CD8-positive, alpha-beta memory T cell (primary cell): ENCODE results near the gene IFI44. TPM values are rescaled to one million over a fixed set of nuclear protein-coding genes. Genes with fewer than 3 reads are reported as not detected.

Source experiments
- CTCF ChIA-PET: fragments of 350-600 bp; sonication (Branson Sonifier 250); formaldehyde crosslinking; loops from one replicate; lab custom pipeline; 2021; ENCODE audit warnings: antibody characterized with exemption; lab: Charles Lee
- POLR2A ChIA-PET: fragments of 350-600 bp; sonication (Branson Sonifier 250); formaldehyde crosslinking; loops from one replicate; lab custom pipeline; 2021; ENCODE audit warnings: antibody characterized with exemption; lab: Charles Lee
- DNase-seq, 5 donors: peaks; one replicate each; pipeline versions ENCODE4 v3.0.0 to v3.0.0-alpha.2; 2020 to 2022; ENCODE audit warnings: mixed read lengths in 1 of 5
- H3K27ac ChIP-seq: one replicate; pipeline ENCODE4 v1.7.0; 2013; ENCODE audit warnings: low read depth, mild to moderate bottlenecking, low read length, moderate library complexity
- H3K27me3 ChIP-seq: 2 replicates; pipeline ENCODE4 v1.7.0; 2013; ENCODE audit warnings: low read length, mild to moderate bottlenecking; ENCODE audit not compliant: insufficient read depth, poor library complexity, severe bottlenecking
- H3K36me3 ChIP-seq: 2 replicates; pipeline ENCODE4 v1.7.0; 2013; ENCODE audit warnings: mild to moderate bottlenecking, low read length, moderate library complexity; ENCODE audit not compliant: insufficient read depth
- H3K4me1 ChIP-seq: 2 replicates; pipeline ENCODE4 v1.7.0; 2013; ENCODE audit warnings: mild to moderate bottlenecking, low read length, moderate library complexity; ENCODE audit not compliant: insufficient read depth
- H3K4me3 ChIP-seq: 2 replicates; pipeline ENCODE4 v1.7.0; 2013; ENCODE audit warnings: mild to moderate bottlenecking, low read length
- H3K9me3 ChIP-seq: 2 replicates; pipeline ENCODE4 v1.7.0; 2013; ENCODE audit warnings: mild to moderate bottlenecking, low read length
- H3K27ac Mint-ChIP-seq, 8 donors: one replicate each; pipeline ENCODE4 v1.8.0; 2020 to 2021; ENCODE audit warnings: mixed read lengths in 8 of 8, mild to moderate bottlenecking in 6 of 8, inconsistent platforms in 3 of 8, moderate library complexity in 3 of 8
- H3K27me3 Mint-ChIP-seq, 2 donors: one replicate each; pipeline ENCODE4 v1.8.0; 2020 to 2021; ENCODE audit warnings: mixed read lengths in 2 of 2, mild to moderate bottlenecking in 1 of 2, moderate library complexity in 1 of 2
- H3K36me3 Mint-ChIP-seq, 3 donors: one replicate each; pipeline ENCODE4 v1.8.0; 2020 to 2021; ENCODE audit warnings: mixed read lengths in 3 of 3, inconsistent platforms in 1 of 3, mild to moderate bottlenecking in 1 of 3
- H3K4me1 Mint-ChIP-seq, 3 donors: one replicate each; pipeline ENCODE4 v1.8.0; 2020 to 2021; ENCODE audit warnings: mixed read lengths in 3 of 3, inconsistent platforms in 1 of 3, mild to moderate bottlenecking in 1 of 3
- H3K4me3 Mint-ChIP-seq, 7 donors: one replicate each; pipeline ENCODE4 v1.8.0; 2020 to 2021; ENCODE audit warnings: mixed read lengths in 7 of 7, mild to moderate bottlenecking in 6 of 7, moderate library complexity in 4 of 7, inconsistent platforms in 2 of 7
- H3K9me3 Mint-ChIP-seq, 5 donors: one replicate each; pipeline ENCODE4 v1.8.0; 2020 to 2022; ENCODE audit warnings: mixed read lengths in 5 of 5, mild to moderate bottlenecking in 3 of 5, moderate library complexity in 2 of 5, inconsistent platforms in 1 of 5
- polyA plus RNA-seq: library from polyadenylated mRNA; unstranded; fragments of 300-500 nt; fragmentation: Illumina TruSeq; gene quantifications from one replicate; pipeline ENCODE4 v1.2.3, GENCODE V29; 2021
- total RNA-seq, 2 experiments: library from RNA; stranded (reverse); gene quantifications; one replicate each; pipeline ENCODE4 v1.2.3, GENCODE V29; 2021

The IFI44 gene
- total and polyA plus RNA-seq, 3 experiments from 2014 or later, result 6.6 to 29.8 (median 7.6) TPM

GRCh38 chr1:78627321-78627720 is 22.3 kb upstream of the IFI44 start:
- ChIA-PET POLR2A (no interaction called here), CTCF (interaction anchor here (2.7 to 3.0 kb wide), 2 partner anchors 10 to 49 kb away, joined by 8 to 15 read pairs; no protein-coding TSS in a partner anchor)
- H3K4me1 Mint-ChIP-seq, result peaks cover 32 to 36% (median 35%) of the 10 kb centered on the region in 3 donors
- no peaks in the 10 kb centered on the region for H3K9me3 ChIP-seq
- DNase-seq, result no peak
- H3K27me3 Mint-ChIP-seq, result no peaks in the 10 kb centered on the region
- no peak overlapping the region for H3K4me3 ChIP-seq
- peaks cover 23% of the 10 kb centered on the region for H3K4me1 ChIP-seq
- no peak overlapping the region for H3K4me3 Mint-ChIP-seq
- H3K27me3 ChIP-seq, result no peaks in the 10 kb centered on the region
- no peak overlapping the region for H3K27ac Mint-ChIP-seq
- no peaks in the 10 kb centered on the region for H3K9me3 Mint-ChIP-seq
- no peak overlapping the region for H3K27ac ChIP-seq
- H3K36me3 Mint-ChIP-seq, result peaks cover 1 to 6% (median 5%) of the 10 kb centered on the region in 3 donors
- H3K36me3 ChIP-seq, result no peaks in the 10 kb centered on the region

- Mint-ChIP-seq H3K27ac (no peak overlapping the region), H3K4me1 (peaks cover 5 to 8% (median 7%) of the 10 kb centered on the region in 3 donors), H3K36me3 (peaks cover 0 to 13% (median 5%) of the 10 kb centered on the region in 3 donors), H3K9me3 (peaks cover 0 to 9% (median 2%) of the 10 kb centered on the region in 5 donors), H3K27me3 (peaks cover 0 to 3% of the 10 kb centered on the region in 2 donors), H3K4me3 (no peak overlapping the region)
- ChIA-PET POLR2A (no interaction called here), CTCF (no interaction called here)
- Histone ChIP-seq H3K36me3 (no peaks in the 10 kb centered on the region), H3K9me3 (no peaks in the 10 kb centered on the region), H3K4me3 (no peak overlapping the region), H3K4me1 (no peaks in the 10 kb centered on the region), H3K27me3 (no peaks in the 10 kb centered on the region), H3K27ac (no peak overlapping the region)
- DNase-seq, result no peak
Observed at GRCh38 chr1:78630600-78630999, 19.0 kb upstream of the IFI44 start.

GRCh38 chr1:78633209-78633608 is 16.4 kb upstream of the IFI44 start:
- Mint-ChIP-seq H3K4me3 (peak overlapping the region in 1 of 7 donors; percentile 4), H3K4me1 (no peaks in the 10 kb centered on the region), H3K27ac (no peak overlapping the region), H3K27me3 (peaks cover 0 to 3% of the 10 kb centered on the region in 2 donors), H3K36me3 (peaks cover 0 to 16% (median 5%) of the 10 kb centered on the region in 3 donors), H3K9me3 (peaks cover 0 to 9% (median 2%) of the 10 kb centered on the region in 5 donors)
- no peaks in the 10 kb centered on the region for H3K4me1 ChIP-seq
- CTCF ChIA-PET, result no interaction called here
- no peak overlapping the region for H3K27ac ChIP-seq
- no peaks in the 10 kb centered on the region for H3K27me3 ChIP-seq
- H3K9me3 ChIP-seq, result no peaks in the 10 kb centered on the region
- H3K36me3 ChIP-seq, result no peaks in the 10 kb centered on the region
- POLR2A ChIA-PET, result no interaction called here
- no peak overlapping the region for H3K4me3 ChIP-seq
- DNase-seq, result no peak

GRCh38 chr1:78640462-78640861 is 9.2 kb upstream of the IFI44 start:
- no peak overlapping the region for H3K27ac ChIP-seq
- Mint-ChIP-seq H3K4me3 (no peak overlapping the region), H3K9me3 (peaks cover 0 to 10% (median 4%) of the 10 kb centered on the region in 5 donors), H3K4me1 (peaks cover 10 to 16% (median 12%) of the 10 kb centered on the region in 3 donors), H3K36me3 (peaks cover 6 to 28% (median 15%) of the 10 kb centered on the region in 3 donors), H3K27ac (peak overlapping the region in 1 of 8 donors; percentile 65), H3K27me3 (no peaks in the 10 kb centered on the region)
- no peaks in the 10 kb centered on the region for H3K9me3 ChIP-seq
- no peaks in the 10 kb centered on the region for H3K27me3 ChIP-seq
- ChIA-PET POLR2A (no interaction called here), CTCF (interaction anchor here (1.8 to 2.1 kb wide), 2 partner anchors 9 to 23 kb away, joined by 4 to 5 read pairs; partner anchors contain the start of gene IFI44)
- no peak for DNase-seq
- no peaks in the 10 kb centered on the region for H3K36me3 ChIP-seq
- H3K4me3 ChIP-seq, result no peak overlapping the region
- peaks cover 12% of the 10 kb centered on the region for H3K4me1 ChIP-seq

GRCh38 chr1:78641558-78641957 is 8.1 kb upstream of the IFI44 start:
- H3K36me3 ChIP-seq, result no peaks in the 10 kb centered on the region
- H3K27me3 Mint-ChIP-seq, result no peaks in the 10 kb centered on the region
- peaks cover 23% of the 10 kb centered on the region for H3K4me1 ChIP-seq
- H3K27ac ChIP-seq, result no peak overlapping the region
- no peak overlapping the region for H3K4me3 ChIP-seq
- no peaks in the 10 kb centered on the region for H3K27me3 ChIP-seq
- H3K9me3 Mint-ChIP-seq, result peaks cover 0 to 10% (median 4%) of the 10 kb centered on the region in 5 donors
- H3K4me3 Mint-ChIP-seq, result no peak overlapping the region
- H3K9me3 ChIP-seq, result no peaks in the 10 kb centered on the region
- peaks cover 20 to 27% (median 23%) of the 10 kb centered on the region in 3 donors for H3K4me1 Mint-ChIP-seq
- POLR2A ChIA-PET, result no interaction called here
- no peak overlapping the region for H3K27ac Mint-ChIP-seq
- no peak for DNase-seq
- peaks cover 6 to 25% (median 15%) of the 10 kb centered on the region in 3 donors for H3K36me3 Mint-ChIP-seq
- CTCF ChIA-PET, result no interaction called here

- no peaks in the 10 kb centered on the region for H3K9me3 ChIP-seq
- no peaks in the 10 kb centered on the region for H3K36me3 ChIP-seq
- DNase-seq, result peak in 2 of 5 donors; percentile 36 to 39
- ChIA-PET POLR2A (no interaction called here), CTCF (interaction anchor here (1.0 kb wide), 1 partner anchor 28 kb away, joined by 4 read pairs; no protein-coding TSS in a partner anchor)
- H3K4me3 ChIP-seq, result peak overlapping the region; percentile 4
- H3K27ac Mint-ChIP-seq, result peak overlapping the region; percentile 18 to 81 (median 47)
- H3K9me3 Mint-ChIP-seq, result peaks cover 0 to 10% (median 9%) of the 10 kb centered on the region in 5 donors
- H3K36me3 Mint-ChIP-seq, result peaks cover 6 to 22% (median 19%) of the 10 kb centered on the region in 3 donors
- H3K27me3 Mint-ChIP-seq, result peaks cover 0 to 2% of the 10 kb centered on the region in 2 donors
- peaks cover 30% of the 10 kb centered on the region for H3K4me1 ChIP-seq
- no peak overlapping the region for H3K27ac ChIP-seq
- peak overlapping the region in 6 of 7 donors; percentile 24 to 72 (median 62) for H3K4me3 Mint-ChIP-seq
- H3K27me3 ChIP-seq, result no peaks in the 10 kb centered on the region
- H3K4me1 Mint-ChIP-seq, result peaks cover 40 to 59% (median 49%) of the 10 kb centered on the region in 3 donors
Observed at GRCh38 chr1:78645723-78646122, 3.9 kb upstream of the IFI44 start.

GRCh38 chr1:78647238-78647637 is 2.4 kb upstream of the IFI44 start:
- POLR2A ChIA-PET, result no interaction called here
- H3K4me1 Mint-ChIP-seq, result peaks cover 48 to 72% (median 60%) of the 10 kb centered on the region in 3 donors

GRCh38 chr1:78650114-78650660 is 556 bp downstream of the IFI44 start:
- H3K36me3 Mint-ChIP-seq, result peaks cover 0 to 19% (median 0%) of the 10 kb centered on the region in 3 donors
- peaks cover 57 to 73% (median 67%) of the 10 kb centered on the region in 3 donors for H3K4me1 Mint-ChIP-seq
- ChIA-PET POLR2A (no interaction called here), CTCF (interaction anchor here (1.0 to 1.4 kb wide), 4 partner anchors 10 to 33 kb away, joined by 3 to 6 read pairs (median 4); partner anchors contain the start of gene IFI44L)
- H3K36me3 ChIP-seq, result no peaks in the 10 kb centered on the region
- H3K4me3 ChIP-seq, result peak overlapping the region; percentile 58
- DNase-seq, result no peak
- peaks cover 39% of the 10 kb centered on the region for H3K4me1 ChIP-seq
- peak overlapping the region; percentile 14 for H3K27ac ChIP-seq
- H3K27ac Mint-ChIP-seq, result peak overlapping the region; percentile 64 to 98 (median 91)
- H3K9me3 ChIP-seq, result no peaks in the 10 kb centered on the region
- H3K4me3 Mint-ChIP-seq, result peak overlapping the region; percentile 88 to 95 (median 90)
- no peaks in the 10 kb centered on the region for H3K27me3 ChIP-seq
- peaks cover 0 to 2% of the 10 kb centered on the region in 2 donors for H3K27me3 Mint-ChIP-seq
- peaks cover 0 to 6% (median 4%) of the 10 kb centered on the region in 5 donors for H3K9me3 Mint-ChIP-seq

More at GRCh38 chr1:78647238-78647637, 2.4 kb upstream of the IFI44 start:
- no peaks in the 10 kb centered on the region for H3K27me3 ChIP-seq
- Mint-ChIP-seq H3K9me3 (peaks cover 0 to 10% (median 9%) of the 10 kb centered on the region in 5 donors), H3K4me3 (peak overlapping the region in 1 of 7 donors; percentile 26), H3K27ac (peak overlapping the region in 3 of 8 donors; percentile 5 to 84 (median 31)), H3K36me3 (peaks cover 2 to 18% (median 10%) of the 10 kb centered on the region in 3 donors), H3K27me3 (peaks cover 0 to 2% of the 10 kb centered on the region in 2 donors)
- H3K4me3 ChIP-seq, result no peak overlapping the region
- no peaks in the 10 kb centered on the region for H3K36me3 ChIP-seq
- H3K27ac ChIP-seq, result no peak overlapping the region
- H3K9me3 ChIP-seq, result no peaks in the 10 kb centered on the region
- no peak for DNase-seq
- peaks cover 39% of the 10 kb centered on the region for H3K4me1 ChIP-seq
- CTCF ChIA-PET, result interaction anchor here (1.0 kb wide), 1 partner anchor 30 kb away, joined by 4 read pairs; no protein-coding TSS in a partner anchor
